Caco-2 (cell line): ENCODE measurements around the gene ERLIN1. TPM values are rescaled to one million over a fixed set of nuclear protein-coding genes. Genes with fewer than 3 reads are reported as not detected.
"Not testable (repeated sequence)": the region's sequence is repeated elsewhere in the genome, so short reads cannot be mapped to it uniquely, and the experiment has no call there.

Experiments
- BruUV-seq: library from RNA; stranded (reverse); fragments of 400-500 nt; replicated peaks from 2 replicates; lab custom pipeline; 2021; lab: Mats Ljungman, UMichigan
- CTCF ChIA-PET: fragments of 300-600 bp; sonication (Branson Sonifier 250); formaldehyde crosslinking; loops from one replicate; lab custom pipeline; 2022; ENCODE audit warnings: antibody characterized with exemption; lab: Charles Lee
- POLR2A ChIA-PET: fragments of 300-600 bp; sonication (Branson Sonifier 250); formaldehyde crosslinking; loops from one replicate; lab custom pipeline; 2022; ENCODE audit warnings: antibody characterized with exemption; lab: Charles Lee
- DNase-seq, 2 experiments: peaks; one replicate each; pipeline versions ENCODE4 v3.0.0 to v3.0.0-alpha.2; 2020 to 2022
- H3K27me3 ChIP-seq: replicated peaks from 2 replicates; pipeline ENCODE4 v1.6.0; 2011; ENCODE audit warnings: low read length; ENCODE audit not compliant: control insufficient read depth, insufficient read depth
- H3K36me3 ChIP-seq: 2 replicates; pipeline ENCODE4 v1.5.1; 2011; ENCODE audit warnings: low read length; ENCODE audit not compliant: control insufficient read depth, insufficient read depth
- H3K4me1 ChIP-seq: fragments of 250-450 bp; sonication (Bioruptor Pico); 2 replicates; pipeline ENCODE4 v1.5.1; 2020; ENCODE audit warnings: mild to moderate bottlenecking
- H3K4me3 ChIP-seq: 2 replicates; pipeline ENCODE4 v1.5.1; 2011; ENCODE audit warnings: low read depth, mild to moderate bottlenecking, control low read depth, low read length
- H3K9me3 ChIP-seq: fragments of 250-450 bp; sonication (Bioruptor Pico); 2 replicates; pipeline ENCODE4 v1.5.1; 2020; ENCODE audit warnings: mild to moderate bottlenecking, moderate library complexity
- H3K27ac Mint-ChIP-seq: one replicate; pipeline ENCODE4 v1.8.0; 2022; ENCODE audit warnings: mixed read lengths; ENCODE audit not compliant: unreplicated experiment
- H3K27me3 Mint-ChIP-seq: one replicate; pipeline ENCODE4 v1.8.0; 2022; ENCODE audit warnings: mixed read lengths; ENCODE audit not compliant: insufficient read depth, unreplicated experiment
- H3K36me3 Mint-ChIP-seq: one replicate; pipeline ENCODE4 v1.8.0; 2022; ENCODE audit warnings: mild to moderate bottlenecking, mixed read lengths; ENCODE audit not compliant: insufficient read depth, unreplicated experiment
- H3K4me1 Mint-ChIP-seq: one replicate; pipeline ENCODE4 v1.8.0; 2022; ENCODE audit warnings: low read depth, mixed read lengths; ENCODE audit not compliant: unreplicated experiment
- H3K4me3 Mint-ChIP-seq: one replicate; pipeline ENCODE4 v1.8.0; 2022; ENCODE audit warnings: mild to moderate bottlenecking, moderate library complexity, mixed read lengths; ENCODE audit not compliant: unreplicated experiment
- H3K9me3 Mint-ChIP-seq: one replicate; pipeline ENCODE4 v1.8.0; 2022; ENCODE audit warnings: mixed read lengths; ENCODE audit not compliant: unreplicated experiment
- CTCF ChIP-seq, 2 experiments: fragments of 200-600 bp in 1 of 2; IDR thresholded peaks; 1 replicate in 1 of 2; 2 replicates in 1 of 2; pipeline versions ENCODE4 v1.5.1 to v1.8.0; 2011 to 2022; ENCODE audit warnings: antibody characterized with exemption in 1 of 2, control low read depth in 1 of 2, inconsistent platforms in 1 of 2, low read depth in 1 of 2, low read length in 1 of 2, mild to moderate bottlenecking in 1 of 2, moderate library complexity in 1 of 2; ENCODE audit not compliant: insufficient read depth in 1 of 2, severe bottlenecking in 1 of 2, unreplicated experiment in 1 of 2
- intact Hi-C: fragments of 100-400 bp; cut with micrococcal nuclease; formaldehyde crosslinking; loops from one replicate; pipeline ENCODE4 v1.10.0; 2022; ENCODE audit not compliant: unreplicated experiment
- total RNA-seq: library from RNA; stranded (reverse); gene quantifications from 2 replicates; pipeline ENCODE4 v1.2.3, GENCODE V29; 2022

Gene ERLIN1
- total RNA-seq, 1 experiment from 2014 or later = 59.0 TPM

DNA sequence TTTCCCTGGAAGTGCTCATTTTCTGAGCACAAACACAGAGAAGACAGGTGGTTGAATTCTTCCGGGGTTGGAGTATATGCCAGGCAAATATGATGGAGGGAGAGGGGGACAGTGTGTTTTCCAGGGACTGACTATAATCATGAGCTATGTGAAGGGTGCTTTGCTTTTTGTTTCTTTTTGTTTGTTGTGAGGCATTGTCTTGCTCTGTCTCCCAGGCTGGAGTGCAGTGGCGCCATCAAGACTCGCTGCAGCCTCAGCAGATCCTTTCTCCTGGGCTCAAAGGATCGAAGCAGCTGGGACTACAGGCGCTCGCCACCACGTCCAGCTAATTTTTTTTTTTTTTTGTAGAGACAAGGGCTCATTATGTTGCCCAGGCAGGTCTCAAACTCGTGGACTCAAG lies 56.9 kb downstream of the ERLIN1 start:
- Histone ChIP-seq H3K4me3 (no peak overlapping the region), H3K36me3 (no peaks in the 10 kb centered on the region), H3K4me1 (no peaks in the 10 kb centered on the region), H3K27me3 (no peaks in the 10 kb centered on the region), H3K9me3 (peaks cover 3% of the 10 kb centered on the region; the same call in 1 of the 2 replicates)
- peaks cover 6% of the 10 kb centered on the region for H3K9me3 Mint-ChIP-seq
- no peak for TF ChIP-seq CTCF (IDR thresholded peaks at IDR 0.05; ENCODE audit: insufficient read depth in 1 of 2, low read depth in 1 of 2, low read length in 1 of 2, severe bottlenecking in 1 of 2, unreplicated experiment in 1 of 2)
- H3K27me3 Mint-ChIP-seq = no peaks in the 10 kb centered on the region
- H3K4me1 Mint-ChIP-seq = no peaks in the 10 kb centered on the region
- intact Hi-C loops = no loop called here
- no TSS peak for BruUV-seq
- no peaks in the 10 kb centered on the region for H3K36me3 Mint-ChIP-seq
- DNase-seq = no peak
- ChIA-PET CTCF (no interaction called here), POLR2A (no interaction called here)
- H3K4me3 Mint-ChIP-seq = no peak overlapping the region
- no peak overlapping the region for H3K27ac Mint-ChIP-seq

GRCh38 chr10:100125335-100125734 lies 60.5 kb downstream of the ERLIN1 start:
- POLR2A ChIA-PET, H3K9me3 ChIP-seq, H3K27ac Mint-ChIP-seq, H3K4me1 ChIP-seq, H3K4me3 Mint-ChIP-seq, BruUV-seq, intact Hi-C loops, H3K4me1 Mint-ChIP-seq, H3K36me3 Mint-ChIP-seq, H3K36me3 ChIP-seq, H3K27me3 Mint-ChIP-seq, CTCF ChIA-PET, DNase-seq, H3K4me3 ChIP-seq, H3K9me3 Mint-ChIP-seq, H3K27me3 ChIP-seq: not testable (repeated sequence)

- ChIA-PET POLR2A (no interaction called here), CTCF (no interaction called here)
- no peak for DNase-seq
- H3K27me3 ChIP-seq = no peaks in the 10 kb centered on the region
- no peak for TF ChIP-seq CTCF (IDR thresholded peaks at IDR 0.05; ENCODE audit: insufficient read depth in 1 of 2, low read depth in 1 of 2, low read length in 1 of 2, severe bottlenecking in 1 of 2, unreplicated experiment in 1 of 2)
- no peaks in the 10 kb centered on the region for H3K4me1 ChIP-seq
- H3K36me3 ChIP-seq = no peaks in the 10 kb centered on the region
- no peak overlapping the region for H3K4me3 ChIP-seq
- no peaks in the 10 kb centered on the region for H3K9me3 ChIP-seq
- no TSS peak for BruUV-seq
- no peak overlapping the region for H3K4me3 Mint-ChIP-seq
- H3K27ac Mint-ChIP-seq = no peak overlapping the region
- intact Hi-C loops = no loop called here
- peaks cover 1% of the 10 kb centered on the region for H3K36me3 Mint-ChIP-seq
- H3K4me1 Mint-ChIP-seq = no peaks in the 10 kb centered on the region
- H3K9me3 Mint-ChIP-seq = no peaks in the 10 kb centered on the region
- peaks cover 5% of the 10 kb centered on the region for H3K27me3 Mint-ChIP-seq
Measured at GRCh38 chr10:100124097-100124496, 61.7 kb downstream of the ERLIN1 start.

- no peak for DNase-seq
- Mint-ChIP-seq H3K27me3 (peaks cover 5% of the 10 kb centered on the region), H3K4me1 (no peaks in the 10 kb centered on the region), H3K36me3 (peaks cover 6% of the 10 kb centered on the region), H3K4me3 (no peak overlapping the region), H3K9me3 (no peaks in the 10 kb centered on the region), H3K27ac (no peak overlapping the region)
- no peaks in the 10 kb centered on the region for H3K27me3 ChIP-seq
- no peaks in the 10 kb centered on the region for H3K9me3 ChIP-seq
- no peak overlapping the region for H3K4me3 ChIP-seq
- ChIA-PET POLR2A (no interaction called here), CTCF (no interaction called here)
- H3K4me1 ChIP-seq = no peaks in the 10 kb centered on the region
- H3K36me3 ChIP-seq = no peaks in the 10 kb centered on the region
- no peak for TF ChIP-seq CTCF (IDR thresholded peaks at IDR 0.05; ENCODE audit: insufficient read depth in 1 of 2, low read depth in 1 of 2, low read length in 1 of 2, severe bottlenecking in 1 of 2, unreplicated experiment in 1 of 2)
- no TSS peak for BruUV-seq
- intact Hi-C loops = no loop called here
Measured at GRCh38 chr10:100122780-100123179, 63.0 kb downstream of the ERLIN1 start.
